ENCODE data around the gene MRPL23. TPM values are rescaled to one million over a fixed set of nuclear protein-coding genes. Genes with fewer than 3 reads are reported as not detected.
A peak's percentile ranks its signal among the peaks of the same experiment; 100 is the strongest.

MRPL23 gene
- total and polyA plus RNA-seq, 2 of the 8 experiments (the other 6 are each of a cell fraction or from before 2014, with no cell fraction given), result 86.4 to 244 TPM

DNA sequence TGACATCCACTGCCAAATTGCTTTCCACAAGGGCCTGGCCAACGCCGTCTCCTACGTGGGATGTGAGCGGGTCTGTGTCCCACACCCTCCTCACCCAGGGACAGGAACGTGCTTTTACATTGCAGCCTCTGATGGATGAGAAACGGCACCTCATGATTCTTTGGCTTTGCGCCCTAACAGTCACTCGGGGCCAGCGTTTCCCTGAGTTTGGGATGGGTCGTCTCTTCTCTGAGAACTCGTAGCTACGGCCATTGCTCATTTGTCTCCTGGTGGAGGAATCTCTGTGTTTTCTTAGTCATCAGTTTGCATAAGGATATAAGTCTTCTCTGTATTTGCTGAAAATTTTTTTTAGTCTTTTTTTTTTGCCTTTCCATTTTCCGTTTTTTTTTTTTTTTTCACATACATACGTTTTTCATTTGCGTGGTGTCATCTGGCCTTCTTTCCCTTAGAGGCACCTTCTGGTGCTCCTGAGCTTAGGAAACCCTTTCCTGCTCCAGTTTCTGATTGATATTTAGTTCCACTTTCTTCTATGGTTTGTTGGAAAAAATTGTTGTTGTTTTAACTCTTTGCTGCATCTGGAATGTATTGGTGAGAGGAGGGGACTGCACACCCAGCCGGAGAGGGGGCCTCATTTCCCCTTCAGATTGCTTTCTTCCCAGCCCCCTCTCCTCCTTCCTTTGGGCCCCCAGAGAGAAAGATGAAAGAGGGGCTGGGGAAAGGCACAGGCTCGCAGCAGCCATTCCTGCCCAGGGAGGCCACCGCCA lies 15.6 kb upstream of the MRPL23 start:
- Histone ChIP-seq H3K14ac (ENCODE audit: insufficient read length) (no peak overlapping the region), H2BK5ac (ENCODE audit: low read depth, low read length) (no peak overlapping the region), H2BK120ac (replicated peaks; ENCODE audit: low read depth, low read length) (no peak overlapping the region), H2AFZ (ENCODE audit: low read length) (no peak overlapping the region; the same call in 1 of the 2 replicates), H3K79me1 (ENCODE audit: low read depth, low read length) (no peaks in the 10 kb centered on the region), H3K23me2 (ENCODE audit: low read depth, low read length) (peaks cover 4% of the 10 kb centered on the region; the same call in 1 of the 2 replicates), H3K4me2 (ENCODE audit: insufficient read depth in 1 of 2, low read depth in 2 of 2, low read length in 2 of 2) (no peak overlapping the region), H4K91ac (replicated peaks; ENCODE audit: insufficient read length, low read length) (peak overlapping the region; percentile 15), H3K27me3 (replicated peaks in 1 of 4; ENCODE audit: control insufficient read depth in 3 of 4, extremely low read depth in 1 of 4, insufficient read depth in 3 of 4, low read length in 3 of 4) (no peaks in the 10 kb centered on the region), H2BK15ac (ENCODE audit: low read length) (no peak overlapping the region), H3K4me3 (ENCODE audit: extremely low read depth in 1 of 4, insufficient read depth in 2 of 4, low read depth in 3 of 4, low read length in 4 of 4) (no peak overlapping the region), H3K18ac (ENCODE audit: extremely low read depth, low read length) (no peak overlapping the region), H3K9ac (replicated peaks in 1 of 4; ENCODE audit: extremely low read depth in 1 of 4, low read depth in 3 of 4, low read length in 3 of 4) (no peak overlapping the region), H3K56ac (replicated peaks; ENCODE audit: insufficient read length, low read depth, low read length) (no peak overlapping the region), H4K5ac (ENCODE audit: insufficient read length, low read depth, low read length) (no peak overlapping the region), H4K20me1 (replicated peaks in 1 of 2; ENCODE audit: control insufficient read depth in 1 of 2, insufficient read depth in 2 of 2, low read length in 2 of 2) (no peaks in the 10 kb centered on the region), H2AK5ac (ENCODE audit: low read depth, low read length) (no peak overlapping the region), H3K23ac (ENCODE audit: insufficient read length) (no peak overlapping the region), H2BK12ac (ENCODE audit: low read depth, low read length) (no peak overlapping the region), H4K8ac (ENCODE audit: extremely low read depth, insufficient read depth, low read length) (peak overlapping the region; percentile 51; the same call in 1 of the 2 replicates), H3K36me3 (ENCODE audit: control insufficient read depth in 2 of 4, insufficient read depth in 4 of 4, low read length in 3 of 4) (no peaks in the 10 kb centered on the region), H3K9me3 (ENCODE audit: insufficient read depth in 2 of 2, low read depth in 1 of 2, low read length in 1 of 2) (no peaks in the 10 kb centered on the region), H3K4me1 (replicated peaks in 1 of 4; ENCODE audit: control insufficient read depth in 3 of 4, insufficient read depth in 4 of 4, low read length in 3 of 4) (peaks cover 0 to 3% (median 0%) of the 10 kb centered on the region in 4 experiments; a peak in 3 of 7 replicates), H3K79me2 (ENCODE audit: control insufficient read depth in 1 of 2, insufficient read depth in 2 of 2, low read length in 2 of 2) (no peaks in the 10 kb centered on the region), H2BK20ac (ENCODE audit: low read length) (no peak overlapping the region), H3K27ac (ENCODE audit: low read depth, low read length) (no peak overlapping the region), H3K4ac (replicated peaks; ENCODE audit: insufficient read length, low read depth, low read length) (no peak overlapping the region)
- ChIA-PET CTCF (ENCODE audit: partially characterized antibody) (interaction anchor here (0.6 to 2.7 kb wide), 3 partner anchors 49 to 346 kb away, joined by 4 to 8 read pairs (median 4); no protein-coding TSS in a partner anchor), POLR2A (ENCODE audit: partially characterized antibody) (no interaction called here)
- no peak for DNase-seq (ENCODE audit: low read depth in 1 of 2, low spot score in 2 of 2)
- 90% methylated on average over 13 of the region's 18 CpGs; no CpG with 5 or more reads in 1 of the 2 experiments for WGBS, 2 experiments (ENCODE audit: extremely low coverage in 1 of 2, insufficient coverage in 1 of 2, insufficient read length in 1 of 2, insufficient replicate concordance in 2 of 2, low coverage in 1 of 2, low lambda C conversion rate in 2 of 2, missing lambda C conversion rate in 1 of 2)
- no peak for FAIRE-seq
- no peak for TF ChIP-seq SP2 (IDR thresholded peaks at IDR 0.05; ENCODE audit: low read length)
- TF ChIP-seq BCL11A (IDR thresholded peaks at IDR 0.05; ENCODE audit: low read depth in 2 of 2, low read length in 2 of 2), result no peak
- TF ChIP-seq NRF1 (IDR thresholded peaks at IDR 0.05; ENCODE audit: low read depth, low read length), result no peak
- TF ChIP-seq ASH2L (IDR thresholded peaks at IDR 0.05; ENCODE audit: low read length), result no peak
- TF ChIP-seq TAF7 (optimal IDR thresholded peaks at IDR 0.05; ENCODE audit: borderline replicate concordance, low read depth, low read length), result no peak
- no peak for TF ChIP-seq TCF12 (IDR thresholded peaks at IDR 0.05; ENCODE audit: low read depth, low read length)
- TF ChIP-seq CEBPB (IDR thresholded peaks at IDR 0.05; ENCODE audit: low read depth, low read length), result no peak
- TF ChIP-seq, protein P1, sequence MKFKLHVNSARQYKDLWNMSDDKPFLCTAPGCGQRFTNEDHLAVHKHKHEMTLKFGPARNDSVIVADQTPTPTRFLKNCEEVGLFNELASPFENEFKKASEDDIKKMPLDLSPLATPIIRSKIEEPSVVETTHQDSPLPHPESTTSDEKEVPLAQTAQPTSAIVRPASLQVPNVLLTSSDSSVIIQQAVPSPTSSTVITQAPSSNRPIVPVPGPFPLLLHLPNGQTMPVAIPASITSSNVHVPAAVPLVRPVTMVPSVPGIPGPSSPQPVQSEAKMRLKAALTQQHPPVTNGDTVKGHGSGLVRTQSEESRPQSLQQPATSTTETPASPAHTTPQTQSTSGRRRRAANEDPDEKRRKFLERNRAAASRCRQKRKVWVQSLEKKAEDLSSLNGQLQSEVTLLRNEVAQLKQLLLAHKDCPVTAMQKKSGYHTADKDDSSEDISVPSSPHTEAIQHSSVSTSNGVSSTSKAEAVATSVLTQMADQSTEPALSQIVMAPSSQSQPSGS (IDR thresholded peaks at IDR 0.05; ENCODE audit: low read length), result no peak
- no peak for TF ChIP-seq CREB1 (IDR thresholded peaks at IDR 0.05)
- TF ChIP-seq, protein P2, sequence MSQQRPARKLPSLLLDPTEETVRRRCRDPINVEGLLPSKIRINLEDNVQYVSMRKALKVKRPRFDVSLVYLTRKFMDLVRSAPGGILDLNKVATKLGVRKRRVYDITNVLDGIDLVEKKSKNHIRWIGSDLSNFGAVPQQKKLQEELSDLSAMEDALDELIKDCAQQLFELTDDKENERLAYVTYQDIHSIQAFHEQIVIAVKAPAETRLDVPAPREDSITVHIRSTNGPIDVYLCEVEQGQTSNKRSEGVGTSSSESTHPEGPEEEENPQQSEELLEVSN (IDR thresholded peaks at IDR 0.05), result no peak
- no peak for TF ChIP-seq TAF1 (IDR thresholded peaks at IDR 0.05; ENCODE audit: low read depth, low read length)

Data from H1 (cell line).